Mesendoderm (in vitro differentiated cells): ENCODE results near the gene KCNJ9.

Experiments used
- DNase-seq: peaks from one replicate; pipeline ENCODE4 v3.0.0; 2013
- H2AK5ac ChIP-seq: 2 replicates; pipeline ENCODE4 v1.6.1; 2013; ENCODE audit warnings: low read length, inconsistent platforms
- H2BK120ac ChIP-seq: 2 replicates; pipeline ENCODE4 v1.6.1; 2013; ENCODE audit warnings: low read depth, mild to moderate bottlenecking, low read length, moderate library complexity, mixed read lengths
- H2BK15ac ChIP-seq: replicated peaks from 2 replicates; pipeline ENCODE4 v1.6.1; 2013; ENCODE audit warnings: low read depth, mild to moderate bottlenecking, moderate library complexity
- H2BK5ac ChIP-seq: 2 replicates; pipeline ENCODE4 v1.6.1; 2013; ENCODE audit warnings: low read length, inconsistent platforms
- H3K18ac ChIP-seq: 2 replicates; pipeline ENCODE4 v1.6.1; 2013; ENCODE audit warnings: mild to moderate bottlenecking, low read length, mixed read lengths
- H3K23ac ChIP-seq: one replicate; pipeline ENCODE4 v1.6.1; 2013; ENCODE audit warnings: low read length
- H3K27ac ChIP-seq: 2 replicates; pipeline ENCODE4 v1.5.1; 2013; ENCODE audit warnings: low read depth, mild to moderate bottlenecking, inconsistent platforms, low read length, moderate library complexity
- H3K27me3 ChIP-seq: 2 replicates; pipeline ENCODE4 v1.6.1; 2013; ENCODE audit warnings: low read length, control low read depth, mild to moderate bottlenecking, inconsistent platforms; ENCODE audit not compliant: insufficient read depth, poor library complexity
- H3K36me3 ChIP-seq: 2 replicates; pipeline ENCODE4 v1.6.1; 2013; ENCODE audit warnings: low read length, inconsistent platforms; ENCODE audit not compliant: control insufficient read depth, insufficient read depth
- H3K4ac ChIP-seq: one replicate; pipeline ENCODE4 v1.6.1; 2013; ENCODE audit warnings: low read depth, mild to moderate bottlenecking, low read length, moderate library complexity
- H3K4me1 ChIP-seq: 2 replicates; pipeline ENCODE4 v1.6.1; 2013; ENCODE audit warnings: low read depth, low read length, inconsistent platforms; ENCODE audit not compliant: control insufficient read depth
- H3K4me2 ChIP-seq: 2 replicates; pipeline ENCODE4 v1.6.1; 2013; ENCODE audit warnings: low read length
- H3K4me3 ChIP-seq: 2 replicates; pipeline ENCODE4 v1.5.1; 2013; ENCODE audit warnings: mild to moderate bottlenecking, low read length
- H3K56ac ChIP-seq: one replicate; pipeline ENCODE4 v1.6.1; 2013; ENCODE audit warnings: low read length
- H3K79me1 ChIP-seq: 2 replicates; pipeline ENCODE4 v1.6.1; 2013; ENCODE audit warnings: low read length, inconsistent platforms
- H3K79me2 ChIP-seq: 2 replicates; pipeline ENCODE4 v1.6.1; 2013; ENCODE audit warnings: mild to moderate bottlenecking, low read length; ENCODE audit not compliant: control insufficient read depth, insufficient read depth
- H3K9ac ChIP-seq: 2 replicates; pipeline ENCODE4 v1.6.1; 2013; ENCODE audit warnings: low read length, inconsistent platforms
- H4K5ac ChIP-seq: one replicate; pipeline ENCODE4 v1.6.1; 2013; ENCODE audit warnings: low read length
- H4K8ac ChIP-seq: one replicate; pipeline ENCODE4 v1.6.1; 2013; ENCODE audit warnings: low read depth, mild to moderate bottlenecking, control low read depth, low read length, moderate library complexity
- WGBS: extraction: QIAGEN DNeasy Blood & Tissue Kit; methylation state at CpG from one replicate; pipeline ENCODE4 v1.1.7; 2013; ENCODE audit warnings: low lambda C conversion rate, missing lambda C conversion rate; ENCODE audit not compliant: insufficient coverage; ENCODE audit errors: extremely low coverage; 5-methylcytosine and 5-hydroxymethylcytosine counted together

KCNJ9 gene

GRCh38 chr1:160098852-160099561 lies 17.7 kb downstream of the KCNJ9 start:
- Histone ChIP-seq H3K9ac (peak overlapping the region; percentile 41), H3K4ac (no peak overlapping the region), H3K23ac (no peak overlapping the region), H3K4me3 (peak overlapping the region; percentile 1), H2BK120ac (no peak overlapping the region), H2BK5ac (no peak overlapping the region), H3K27ac (no peak overlapping the region), H2BK15ac (no peak overlapping the region), H3K79me2 (peaks cover 9% of the 10 kb centered on the region), H3K27me3 (no peaks in the 10 kb centered on the region), H3K4me2 (peak overlapping the region; percentile 50), H3K79me1 (peaks cover 9% of the 10 kb centered on the region), H4K8ac (no peak overlapping the region), H4K5ac (no peak overlapping the region), H2AK5ac (no peak overlapping the region), H3K4me1 (peaks cover 27% of the 10 kb centered on the region), H3K56ac (peak overlapping the region; percentile 49), H3K18ac (no peak overlapping the region), H3K36me3 (no peaks in the 10 kb centered on the region)
- DNase-seq, result peak; percentile 97
- WGBS, result no CpG with 5 or more reads among the region's 40 CpGs

- H3K4me1 ChIP-seq, result peaks cover 27% of the 10 kb centered on the region
- H3K56ac ChIP-seq, result no peak overlapping the region
- no peak overlapping the region for H3K4ac ChIP-seq
- H2BK5ac ChIP-seq, result no peak overlapping the region
- H3K18ac ChIP-seq, result no peak overlapping the region
- no peak overlapping the region for H4K5ac ChIP-seq
- no peak overlapping the region for H3K4me3 ChIP-seq
- no peak overlapping the region for H2BK15ac ChIP-seq
- no peak overlapping the region for H3K9ac ChIP-seq
- no peak overlapping the region for H2BK120ac ChIP-seq
- H3K79me2 ChIP-seq, result peaks cover 9% of the 10 kb centered on the region
- no peak overlapping the region for H2AK5ac ChIP-seq
- H3K27me3 ChIP-seq, result no peaks in the 10 kb centered on the region
- H3K4me2 ChIP-seq, result no peak overlapping the region
- whole genome bisulfite sequencing, result no CpG with 5 or more reads among the region's 2 CpGs
- H3K36me3 ChIP-seq, result no peaks in the 10 kb centered on the region
- H3K79me1 ChIP-seq, result peaks cover 9% of the 10 kb centered on the region
- DNase-seq, result no peak
- no peak overlapping the region for H3K23ac ChIP-seq
- H4K8ac ChIP-seq, result no peak overlapping the region
- no peak overlapping the region for H3K27ac ChIP-seq
Observed at GRCh38 chr1:160099716-160100375, 18.5 kb downstream of the KCNJ9 start.

GRCh38 chr1:160101037-160101716 lies 19.8 kb downstream of the KCNJ9 start:
- H3K9ac ChIP-seq, result peak overlapping the region; percentile 45
- H2BK120ac ChIP-seq, result no peak overlapping the region
- H3K79me1 ChIP-seq, result peaks cover 6% of the 10 kb centered on the region
- no peak overlapping the region for H3K23ac ChIP-seq
- H4K8ac ChIP-seq, result no peak overlapping the region
- peak overlapping the region; percentile 83 for H3K56ac ChIP-seq
- no peak overlapping the region for H3K4ac ChIP-seq
- no peak overlapping the region for H3K18ac ChIP-seq
- H3K4me1 ChIP-seq, result peaks cover 16% of the 10 kb centered on the region
- H3K4me2 ChIP-seq, result peak overlapping the region; percentile 41
- no peak overlapping the region for H2BK15ac ChIP-seq
- peak; percentile 89 for DNase-seq
- WGBS, result no CpG with 5 or more reads among the region's 13 CpGs
- H3K36me3 ChIP-seq, result no peaks in the 10 kb centered on the region
- no peak overlapping the region for H3K27ac ChIP-seq
- peak overlapping the region; percentile 52 for H2BK5ac ChIP-seq
- H3K79me2 ChIP-seq, result peaks cover 6% of the 10 kb centered on the region
- H2AK5ac ChIP-seq, result no peak overlapping the region
- H4K5ac ChIP-seq, result no peak overlapping the region
- no peak overlapping the region for H3K4me3 ChIP-seq
- H3K27me3 ChIP-seq, result no peaks in the 10 kb centered on the region

- Histone ChIP-seq H3K79me2 (peaks cover 6% of the 10 kb centered on the region), H3K56ac (no peak overlapping the region), H2BK5ac (no peak overlapping the region), H2BK15ac (no peak overlapping the region), H3K4me1 (peaks cover 9% of the 10 kb centered on the region), H4K5ac (no peak overlapping the region), H3K36me3 (no peaks in the 10 kb centered on the region), H3K23ac (no peak overlapping the region), H3K4me3 (no peak overlapping the region), H4K8ac (no peak overlapping the region), H2BK120ac (no peak overlapping the region), H3K79me1 (peaks cover 6% of the 10 kb centered on the region), H3K18ac (no peak overlapping the region), H2AK5ac (no peak overlapping the region), H3K4me2 (no peak overlapping the region), H3K27me3 (no peaks in the 10 kb centered on the region), H3K9ac (no peak overlapping the region), H3K27ac (no peak overlapping the region), H3K4ac (no peak overlapping the region)
- DNase-seq, result no peak
- no CpG with 5 or more reads among the region's 9 CpGs for WGBS
Observed at GRCh38 chr1:160101717-160102522, 20.6 kb downstream of the KCNJ9 start.

- Histone ChIP-seq H4K5ac (no peak overlapping the region), H3K9ac (no peak overlapping the region), H3K4me2 (no peak overlapping the region), H3K36me3 (no peaks in the 10 kb centered on the region), H2BK5ac (no peak overlapping the region), H2BK15ac (no peak overlapping the region), H3K4me1 (peaks cover 2% of the 10 kb centered on the region), H3K27ac (no peak overlapping the region), H3K79me2 (no peaks in the 10 kb centered on the region), H4K8ac (no peak overlapping the region), H3K79me1 (no peaks in the 10 kb centered on the region), H3K4me3 (no peak overlapping the region), H3K23ac (no peak overlapping the region), H3K18ac (no peak overlapping the region), H3K27me3 (no peaks in the 10 kb centered on the region), H2BK120ac (no peak overlapping the region), H2AK5ac (no peak overlapping the region), H3K4ac (no peak overlapping the region), H3K56ac (no peak overlapping the region)
- DNase-seq, result no peak
- no CpG with 5 or more reads among the region's 6 CpGs for WGBS
Observed at GRCh38 chr1:160103658-160104408, 22.5 kb downstream of the KCNJ9 start.
